NK-92 treated with Interleukin-12 subunit alpha and Interleukin-12 subunit beta, amount 100 ng/mL, for 24 hours (cell line): ENCODE results near the gene AMBP.

Experiments used
- DNase-seq: peaks from one replicate; lab custom pipeline; 2025; lab: John Stamatoyannopoulos, UW

AMBP gene

GRCh38 chr9:114078021-114078780, at the start of gene AMBP:
Gene AMBP, minus strand, starts transcription at chr9:114078300. Its CDS starts 91 bp downstream, at chr9:114078209.
- no peak for DNase-seq

GRCh38 chr9:114126247-114127060, 48.4 kb upstream of the AMBP start:
- DNase-seq, result no peak

GRCh38 chr9:114125476-114126013, 47.4 kb upstream of the AMBP start:
- no peak for DNase-seq

- DNase-seq, result no peak
These were observed 46.8 kb upstream of the AMBP start for GRCh38 chr9:114124666-114125475.

- DNase-seq, result no peak
These were observed 46.0 kb upstream of the AMBP start for GRCh38 chr9:114124138-114124537.

- DNase-seq, result no peak
These were observed 45.2 kb upstream of the AMBP start for GRCh38 chr9:114123031-114123977.

- DNase-seq, result no peak
These were observed 44.3 kb upstream of the AMBP start for GRCh38 chr9:114122136-114123027.

- DNase-seq, result no peak
These were observed 43.4 kb upstream of the AMBP start for GRCh38 chr9:114121227-114122135.

- DNase-seq, result no peak
These were observed 42.3 kb upstream of the AMBP start for GRCh38 chr9:114120192-114121014.

GRCh38 chr9:114119242-114120191, 41.4 kb upstream of the AMBP start:
- DNase-seq, result no peak

GRCh38 chr9:114117996-114118830, 40.1 kb upstream of the AMBP start:
- DNase-seq, result no peak

- DNase-seq, result no peak
These were observed 39.5 kb upstream of the AMBP start for GRCh38 chr9:114117614-114117995.

- no peak for DNase-seq
These were observed 38.1 kb upstream of the AMBP start for GRCh38 chr9:114116126-114116747.

GRCh38 chr9:114115654-114116125, 37.6 kb upstream of the AMBP start:
- DNase-seq, result no peak

- DNase-seq, result no peak
These were observed 36.3 kb upstream of the AMBP start for GRCh38 chr9:114114364-114114763.
